WTC11 (cell line): ENCODE results near the gene HACD1. TPM values are rescaled to one million over a fixed set of nuclear protein-coding genes. Genes with fewer than 3 reads are reported as not detected.
A peak's percentile ranks its signal among the peaks of the same experiment; 100 is the strongest.

Source experiments
- ATAC-seq: fragments of 200-7000 bp; cut with Tn5 transposase; 2 replicates; pipeline ENCODE4 v1.10.0; 2021; ENCODE audit warnings: mild to moderate bottlenecking, moderate library complexity
- CTCF ChIA-PET: fragments of 300-600 bp; sonication (Branson Sonifier 250); formaldehyde crosslinking; loops from one replicate; lab custom pipeline; 2021; ENCODE audit warnings: antibody characterized with exemption; lab: Charles Lee
- POLR2A ChIA-PET: fragments of 350-600 bp; sonication (Branson Sonifier 250); formaldehyde crosslinking; loops from one replicate; lab custom pipeline; 2021; ENCODE audit warnings: antibody characterized with exemption; lab: Charles Lee
- DNase-seq: peaks from one replicate; pipeline ENCODE4 v3.0.0; 2021; ENCODE audit warnings: low spot score
- H3K27ac Mint-ChIP-seq: 2 replicates; pipeline ENCODE4 v1.8.0; 2021; ENCODE audit warnings: mixed read lengths
- H3K27me3 Mint-ChIP-seq: 2 replicates; pipeline ENCODE4 v1.8.0; 2021; ENCODE audit warnings: low read depth, mild to moderate bottlenecking, moderate library complexity, mixed read lengths
- H3K36me3 Mint-ChIP-seq: 2 replicates; pipeline ENCODE4 v1.8.0; 2021; ENCODE audit warnings: mixed read lengths
- H3K4me1 Mint-ChIP-seq: 2 replicates; pipeline ENCODE4 v1.8.0; 2022; ENCODE audit warnings: mixed read lengths
- H3K4me3 Mint-ChIP-seq: 2 replicates; pipeline ENCODE4 v1.8.0; 2021; ENCODE audit warnings: mild to moderate bottlenecking, moderate library complexity, mixed read lengths
- H3K9me3 Mint-ChIP-seq: 2 replicates; pipeline ENCODE4 v1.8.0; 2021; ENCODE audit warnings: mixed read lengths
- ATF1 ChIP-seq: sonication (generic); formaldehyde crosslinking; IDR thresholded peaks from 2 replicates; pipeline ENCODE4 v1.8.1; 2023; ENCODE audit warnings: mild to moderate bottlenecking, moderate library complexity, missing genetic modification reagents
- CREB1 ChIP-seq: sonication (generic); formaldehyde crosslinking; IDR thresholded peaks from 2 replicates; pipeline ENCODE4 v1.8.0; 2023; ENCODE audit warnings: mild to moderate bottlenecking, missing genetic modification reagents
- E2F1 ChIP-seq: sonication (generic); formaldehyde crosslinking; IDR thresholded peaks from 2 replicates; pipeline ENCODE4 v1.8.0; 2022; ENCODE audit warnings: mild to moderate bottlenecking, missing genetic modification reagents
- FOXK1 ChIP-seq: sonication (generic); formaldehyde crosslinking; IDR thresholded peaks from 2 replicates; pipeline ENCODE4 v1.8.0; 2022; ENCODE audit warnings: mild to moderate bottlenecking, moderate library complexity, missing genetic modification reagents
- GTF2I ChIP-seq: fragments of 250-450 bp; sonication (Bioruptor Pico); conservative IDR thresholded peaks from 2 replicates; pipeline ENCODE4 v1.4.0; 2021; ENCODE audit warnings: mild to moderate bottlenecking
- IRF2 ChIP-seq: sonication (generic); formaldehyde crosslinking; IDR thresholded peaks from 2 replicates; pipeline ENCODE4 v1.8.0; 2022; ENCODE audit warnings: low read depth, missing genetic modification reagents, borderline replicate concordance
- KAT7 ChIP-seq: sonication (generic); formaldehyde crosslinking; IDR thresholded peaks from 2 replicates; pipeline ENCODE4 v1.8.1; 2023; ENCODE audit warnings: missing genetic modification reagents, mild to moderate bottlenecking, borderline replicate concordance
- OVOL2 ChIP-seq: fragments of 250-450 bp; sonication (Bioruptor Pico); IDR thresholded peaks from 2 replicates; pipeline ENCODE4 v1.9.0; 2021; ENCODE audit warnings: mild to moderate bottlenecking, borderline replicate concordance
- PRRX2 ChIP-seq: fragments of 250-450 bp; sonication (Bioruptor Pico); IDR thresholded peaks from 2 replicates; pipeline ENCODE4 v1.8.0; 2021; ENCODE audit warnings: mild to moderate bottlenecking
- SMAD3 ChIP-seq: sonication (generic); formaldehyde crosslinking; IDR thresholded peaks from 2 replicates; pipeline ENCODE4 v1.8.0; 2022; ENCODE audit warnings: missing genetic modification reagents, mild to moderate bottlenecking, borderline replicate concordance
- SP1 ChIP-seq: sonication (generic); formaldehyde crosslinking; conservative IDR thresholded peaks from 2 replicates; pipeline ENCODE4 v1.8.1; 2022; ENCODE audit warnings: missing genetic modification reagents
- TEAD1 ChIP-seq: sonication (generic); formaldehyde crosslinking; IDR thresholded peaks from 2 replicates; pipeline ENCODE4 v1.8.0; 2022; ENCODE audit warnings: mild to moderate bottlenecking, missing genetic modification reagents
- TP53 ChIP-seq: sonication (generic); formaldehyde crosslinking; IDR thresholded peaks from 2 replicates; pipeline ENCODE4 v1.8.1; 2023; ENCODE audit warnings: mild to moderate bottlenecking, missing genetic modification reagents
- USF1 ChIP-seq: sonication (generic); formaldehyde crosslinking; IDR thresholded peaks from 2 replicates; pipeline ENCODE4 v1.8.0; 2022; ENCODE audit warnings: mild to moderate bottlenecking, missing genetic modification reagents
- ZNF232 ChIP-seq: sonication (generic); formaldehyde crosslinking; IDR thresholded peaks from 2 replicates; pipeline ENCODE4 v1.8.0; 2022; ENCODE audit warnings: mild to moderate bottlenecking, missing genetic modification reagents
- ZNF281 ChIP-seq: sonication (generic); formaldehyde crosslinking; IDR thresholded peaks from 2 replicates; pipeline ENCODE4 v1.8.0; 2023; ENCODE audit warnings: mild to moderate bottlenecking, missing genetic modification reagents
- ZNF425 ChIP-seq: fragments of 250-450 bp; sonication (Bioruptor Pico); conservative IDR thresholded peaks from 2 replicates; pipeline ENCODE4 v1.9.0; 2021; ENCODE audit warnings: mild to moderate bottlenecking
- ZNF512 ChIP-seq: sonication (generic); formaldehyde crosslinking; IDR thresholded peaks from 2 replicates; pipeline ENCODE4 v1.8.1; 2022; ENCODE audit warnings: missing genetic modification reagents, borderline replicate concordance
- ZNF671 ChIP-seq: fragments of 250-450 bp; sonication (Bioruptor Pico); IDR thresholded peaks from 2 replicates; pipeline ENCODE4 v1.8.0; 2021; ENCODE audit warnings: mild to moderate bottlenecking
- ZSCAN18 ChIP-seq: fragments of 250-450 bp; sonication (Bioruptor Pico); IDR thresholded peaks from 2 replicates; pipeline ENCODE4 v2.1.2; 2022; ENCODE audit warnings: mild to moderate bottlenecking, moderate library complexity
- total RNA-seq: library from RNA; stranded (reverse); gene quantifications from 3 replicates; pipeline ENCODE4 v1.2.3, GENCODE V29; 2021

HACD1 gene
- total RNA-seq, 1 experiment from 2014 or later: 18.6 TPM

- ATAC-seq: no peak
- Mint-ChIP-seq H3K27ac (peak overlapping the region; percentile 25; the same call in 1 of the 2 replicates), H3K36me3 (0 out of 2 replicates have a peak, but pooled peaks cover 4% of the 10 kb centered on the region), H3K4me1 (peaks cover 18% of the 10 kb centered on the region), H3K27me3 (no peaks in the 10 kb centered on the region), H3K4me3 (no peak overlapping the region), H3K9me3 (peaks cover 11% of the 10 kb centered on the region; the same call in 1 of the 2 replicates)
- ChIA-PET CTCF (interaction anchor here (1.4 kb wide), 1 partner anchor 286 kb away, joined by 3 read pairs; no protein-coding TSS in a partner anchor), POLR2A (no interaction called here)
- no peak for DNase-seq
- no peak for TF ChIP-seq GTF2I (CRISPR knock-in tag)
Observed at GRCh38 chr10:17662193-17663138, 45.3 kb upstream of the HACD1 start.

GRCh38 chr10:17661510-17661909 lies 44.3 kb upstream of the HACD1 start:
- no peak for DNase-seq
- peaks cover 26% of the 10 kb centered on the region for H3K4me1 Mint-ChIP-seq
- no peak overlapping the region for H3K4me3 Mint-ChIP-seq
- H3K27me3 Mint-ChIP-seq: no peaks in the 10 kb centered on the region
- peaks cover 18% of the 10 kb centered on the region for H3K9me3 Mint-ChIP-seq
- no peak for ATAC-seq
- ChIA-PET POLR2A (no interaction called here), CTCF (interaction anchor here (1.4 kb wide), 1 partner anchor 285 kb away, joined by 3 read pairs; no protein-coding TSS in a partner anchor)
- H3K27ac Mint-ChIP-seq: peak overlapping the region; percentile 32; the same call in 1 of the 2 replicates
- peaks cover 10% of the 10 kb centered on the region for H3K36me3 Mint-ChIP-seq
- no peak for TF ChIP-seq ZNF281 (CRISPR knock-in tag)
- no peak for TF ChIP-seq TEAD1 (CRISPR knock-in tag)
- TF ChIP-seq FOXK1: no peak
- no peak for TF ChIP-seq ZNF512 (CRISPR knock-in tag)
- TF ChIP-seq ZSCAN18 (CRISPR knock-in tag): no peak
- no peak for TF ChIP-seq ZNF232 (CRISPR knock-in tag)
- no peak for TF ChIP-seq SP1 (CRISPR knock-in tag)
- no peak for TF ChIP-seq OVOL2 (CRISPR knock-in tag)
- no peak for TF ChIP-seq IRF2
- TF ChIP-seq TP53 (CRISPR knock-in tag): no peak
- TF ChIP-seq ZNF425: no peak
- no peak for TF ChIP-seq USF1 (CRISPR knock-in tag)
- no peak for TF ChIP-seq ATF1 (CRISPR knock-in tag)
- no peak for TF ChIP-seq KAT7
- no peak for TF ChIP-seq CREB1
- TF ChIP-seq SMAD3: no peak
- TF ChIP-seq PRRX2 (CRISPR knock-in tag): no peak
- TF ChIP-seq ZNF671 (CRISPR knock-in tag): no peak
- no peak for TF ChIP-seq E2F1 (CRISPR knock-in tag)
